ENCODE measurements around the gene UBE2Z.

DNA sequence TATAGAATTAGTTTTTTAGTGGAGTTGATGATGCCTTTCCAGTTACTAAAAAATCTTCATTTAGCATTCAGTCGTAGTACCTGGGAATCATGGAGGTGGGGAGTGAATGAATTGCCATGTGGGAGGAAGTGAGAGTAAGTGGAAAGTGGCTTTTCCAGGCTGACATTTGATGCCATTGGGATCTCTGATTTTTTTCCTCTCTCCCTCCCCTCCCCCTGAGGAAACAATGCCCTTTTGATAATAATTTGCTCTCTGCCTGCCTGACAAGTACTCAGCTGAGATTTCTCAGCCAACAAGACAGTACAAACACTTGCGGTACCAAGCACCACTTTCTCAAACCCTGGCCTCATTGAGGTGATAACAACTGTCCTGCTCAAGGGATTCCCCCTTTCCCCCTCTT, 2.2 kb downstream of the UBE2Z start:
- TF ChIP-seq, protein P1, sequence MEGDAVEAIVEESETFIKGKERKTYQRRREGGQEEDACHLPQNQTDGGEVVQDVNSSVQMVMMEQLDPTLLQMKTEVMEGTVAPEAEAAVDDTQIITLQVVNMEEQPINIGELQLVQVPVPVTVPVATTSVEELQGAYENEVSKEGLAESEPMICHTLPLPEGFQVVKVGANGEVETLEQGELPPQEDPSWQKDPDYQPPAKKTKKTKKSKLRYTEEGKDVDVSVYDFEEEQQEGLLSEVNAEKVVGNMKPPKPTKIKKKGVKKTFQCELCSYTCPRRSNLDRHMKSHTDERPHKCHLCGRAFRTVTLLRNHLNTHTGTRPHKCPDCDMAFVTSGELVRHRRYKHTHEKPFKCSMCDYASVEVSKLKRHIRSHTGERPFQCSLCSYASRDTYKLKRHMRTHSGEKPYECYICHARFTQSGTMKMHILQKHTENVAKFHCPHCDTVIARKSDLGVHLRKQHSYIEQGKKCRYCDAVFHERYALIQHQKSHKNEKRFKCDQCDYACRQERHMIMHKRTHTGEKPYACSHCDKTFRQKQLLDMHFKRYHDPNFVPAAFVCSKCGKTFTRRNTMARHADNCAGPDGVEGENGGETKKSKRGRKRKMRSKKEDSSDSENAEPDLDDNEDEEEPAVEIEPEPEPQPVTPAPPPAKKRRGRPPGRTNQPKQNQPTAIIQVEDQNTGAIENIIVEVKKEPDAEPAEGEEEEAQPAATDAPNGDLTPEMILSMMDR (IDR thresholded peaks at IDR 0.05): no peak
- no peak for TF ChIP-seq POLR2AphosphoS5 (IDR thresholded peaks at IDR 0.05; ENCODE audit: low read depth, low read length)
